Esophagus muscularis mucosa (tissue), 3 donors: ENCODE measurements around the gene DMAC2L.

Experiments used
- POLR2A ChIP-seq: fragments of 450-650 bp; IDR thresholded peaks from one replicate; pipeline ENCODE4 v1.6.1; 2017; ENCODE audit warnings: antibody characterized with exemption, moderate library complexity, mild to moderate bottlenecking, low read depth
- POLR2AphosphoS5 ChIP-seq, 2 donors: sonication (generic); formaldehyde crosslinking; IDR thresholded peaks; one replicate each; pipeline ENCODE4 v1.6.1; 2017; ENCODE audit warnings: antibody characterized with exemption in 2 of 2
- TF ChIP-seq, protein P1 (sequence below), 3 experiments: fragments of 200-600 bp in 2 of 3; fragments of 450-650 bp in 1 of 3; sonication (generic) in 2 of 3; IDR thresholded peaks; one replicate each; pipeline ENCODE4 v1.5.1; 2017 to 2019; ENCODE audit warnings: antibody characterized with exemption in 3 of 3, mild to moderate bottlenecking in 2 of 3, moderate library complexity in 1 of 3

DNA sequence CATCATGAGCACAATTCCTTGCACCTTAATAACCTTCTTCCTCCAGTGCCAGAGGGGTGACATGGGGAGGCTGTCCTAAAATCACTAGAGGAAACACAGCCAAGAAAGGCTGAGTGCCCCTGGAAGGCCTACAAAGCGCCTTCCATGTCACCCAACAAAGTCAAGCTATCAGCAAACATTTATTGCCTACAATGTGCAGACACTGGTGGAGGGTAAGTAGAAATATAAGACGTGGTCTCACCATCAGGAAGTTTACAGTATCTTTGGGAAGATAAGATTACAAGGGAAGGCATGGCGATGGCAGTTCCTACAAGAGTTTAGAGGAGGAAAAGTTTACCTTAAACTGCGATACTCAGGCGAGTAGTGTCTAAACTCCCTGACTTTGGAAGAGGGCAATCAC lies 27.9 kb downstream of the DMAC2L start:
- TF ChIP-seq, protein P1, sequence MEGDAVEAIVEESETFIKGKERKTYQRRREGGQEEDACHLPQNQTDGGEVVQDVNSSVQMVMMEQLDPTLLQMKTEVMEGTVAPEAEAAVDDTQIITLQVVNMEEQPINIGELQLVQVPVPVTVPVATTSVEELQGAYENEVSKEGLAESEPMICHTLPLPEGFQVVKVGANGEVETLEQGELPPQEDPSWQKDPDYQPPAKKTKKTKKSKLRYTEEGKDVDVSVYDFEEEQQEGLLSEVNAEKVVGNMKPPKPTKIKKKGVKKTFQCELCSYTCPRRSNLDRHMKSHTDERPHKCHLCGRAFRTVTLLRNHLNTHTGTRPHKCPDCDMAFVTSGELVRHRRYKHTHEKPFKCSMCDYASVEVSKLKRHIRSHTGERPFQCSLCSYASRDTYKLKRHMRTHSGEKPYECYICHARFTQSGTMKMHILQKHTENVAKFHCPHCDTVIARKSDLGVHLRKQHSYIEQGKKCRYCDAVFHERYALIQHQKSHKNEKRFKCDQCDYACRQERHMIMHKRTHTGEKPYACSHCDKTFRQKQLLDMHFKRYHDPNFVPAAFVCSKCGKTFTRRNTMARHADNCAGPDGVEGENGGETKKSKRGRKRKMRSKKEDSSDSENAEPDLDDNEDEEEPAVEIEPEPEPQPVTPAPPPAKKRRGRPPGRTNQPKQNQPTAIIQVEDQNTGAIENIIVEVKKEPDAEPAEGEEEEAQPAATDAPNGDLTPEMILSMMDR (IDR thresholded peaks at IDR 0.05), result no peak
- TF ChIP-seq POLR2A (no peak), POLR2AphosphoS5 (IDR thresholded peaks at IDR 0.05) (no peak)
